H1 (cell line): Measurements from ENCODE around the gene RAMP3. TPM values are rescaled to one million over a fixed set of nuclear protein-coding genes. Genes with fewer than 3 reads are reported as not detected.
A peak's percentile ranks its signal among the peaks of the same experiment; 100 is the strongest.

Experiments
- CTCF ChIA-PET: fragments of 300-600 bp; sonication (Branson Sonifier 250); formaldehyde crosslinking; loops from one replicate; lab custom pipeline; 2021; ENCODE audit not compliant: partially characterized antibody; lab: Charles Lee
- POLR2A ChIA-PET: fragments of 300-600 bp; sonication (Branson Sonifier 250); formaldehyde crosslinking; loops from one replicate; lab custom pipeline; 2021; ENCODE audit warnings: inconsistent platforms; ENCODE audit not compliant: partially characterized antibody; lab: Charles Lee
- DNase-seq, 2 experiments: peaks; one replicate each; pipeline versions ENCODE4 v3.0.0 to v3.0.0-alpha.2; 2010 to 2022; ENCODE audit warnings: low spot score in 2 of 2, low read depth in 1 of 2, mixed read lengths in 1 of 2
- FAIRE-seq: peaks from 2 replicates; lab custom pipeline; 2011; peaks lifted over from hg19 to GRCh38; lab: Jason Lieb, UNC
- H2AFZ ChIP-seq: 2 replicates; pipeline ENCODE4 v1.8.1; 2012; ENCODE audit warnings: low read length, inconsistent platforms
- H2AK5ac ChIP-seq: 2 replicates; pipeline ENCODE4 v1.6.1; 2013; ENCODE audit warnings: low read depth, low read length
- H2BK120ac ChIP-seq: replicated peaks from 2 replicates; pipeline ENCODE3; 2013; ENCODE audit warnings: low read depth, low read length, inconsistent platforms
- H2BK12ac ChIP-seq: 2 replicates; pipeline ENCODE4 v1.6.1; 2013; ENCODE audit warnings: low read depth, low read length
- H2BK15ac ChIP-seq: 2 replicates; pipeline ENCODE4 v1.6.1; 2013; ENCODE audit warnings: low read length
- H2BK20ac ChIP-seq: 2 replicates; pipeline ENCODE4 v1.6.1; 2013; ENCODE audit warnings: low read length
- H2BK5ac ChIP-seq: 2 replicates; pipeline ENCODE4 v1.6.1; 2013; ENCODE audit warnings: low read depth, low read length
- H3K14ac ChIP-seq: 2 replicates; pipeline ENCODE4 v1.6.1; 2013; ENCODE audit warnings: inconsistent platforms; ENCODE audit not compliant: insufficient read length
- H3K18ac ChIP-seq: 2 replicates; pipeline ENCODE4 v1.6.1; 2013; ENCODE audit warnings: low read length; ENCODE audit errors: extremely low read depth
- H3K23ac ChIP-seq: 2 replicates; pipeline ENCODE4 v1.6.1; 2013; ENCODE audit warnings: inconsistent platforms; ENCODE audit not compliant: insufficient read length
- H3K23me2 ChIP-seq: 2 replicates; pipeline ENCODE4 v1.6.1; 2013; ENCODE audit warnings: low read depth, low read length
- H3K27ac ChIP-seq: 2 replicates; pipeline ENCODE4 v1.6.1; 2011; ENCODE audit warnings: low read depth, low read length, inconsistent platforms
- H3K27me3 ChIP-seq, 4 experiments: replicated peaks in 1 of 4; 1 replicate in 1 of 4; 2 replicates in 3 of 4; pipeline versions ENCODE4 v1.6.1 to v1.8.1; 2011 to 2013; ENCODE audit warnings: low read length in 3 of 4, mild to moderate bottlenecking in 3 of 4, inconsistent platforms in 2 of 4, mixed read lengths in 2 of 4, moderate library complexity in 1 of 4; ENCODE audit not compliant: control insufficient read depth in 3 of 4, insufficient read depth in 3 of 4; ENCODE audit errors: extremely low read depth in 1 of 4
- H3K36me3 ChIP-seq, 4 experiments: 2 replicates each; pipeline versions ENCODE4 v1.6.1 to v1.8.1; 2011 to 2013; ENCODE audit warnings: mild to moderate bottlenecking in 4 of 4, low read length in 3 of 4, moderate library complexity in 2 of 4, control low read depth in 1 of 4, inconsistent platforms in 1 of 4; ENCODE audit not compliant: insufficient read depth in 4 of 4, control insufficient read depth in 2 of 4
- H3K4ac ChIP-seq: replicated peaks from 2 replicates; pipeline ENCODE3; 2013; ENCODE audit warnings: low read length, low read depth, mixed read lengths, inconsistent platforms; ENCODE audit not compliant: insufficient read length
- H3K4me1 ChIP-seq, 4 experiments: replicated peaks in 1 of 4; 1 replicate in 1 of 4; 2 replicates in 3 of 4; pipeline versions ENCODE4 v1.6.1 to v1.8.1; 2011 to 2013; ENCODE audit warnings: low read length in 3 of 4, inconsistent platforms in 2 of 4, mixed read lengths in 1 of 4; ENCODE audit not compliant: insufficient read depth in 4 of 4, control insufficient read depth in 3 of 4
- H3K4me2 ChIP-seq, 2 experiments: 2 replicates each; pipeline versions ENCODE4 v1.6.1 to v1.8.1; 2011 to 2013; ENCODE audit warnings: low read depth in 2 of 2, low read length in 2 of 2, control low read depth in 1 of 2, inconsistent platforms in 1 of 2, mild to moderate bottlenecking in 1 of 2; ENCODE audit not compliant: insufficient read depth in 1 of 2
- H3K4me3 ChIP-seq, 4 experiments: fragments of 200-600, 300-600 bp in 1 of 4; sonication (generic), shearing (Covaris generic), sonication (Bioruptor Twin) in 1 of 4; 2 replicates each; pipeline versions ENCODE4 v1.5.1 to v1.8.1; 2011 to 2016; ENCODE audit warnings: low read length in 4 of 4, low read depth in 3 of 4, control low read depth in 2 of 4, inconsistent platforms in 2 of 4, mild to moderate bottlenecking in 2 of 4, mixed read lengths in 1 of 4, moderate library complexity in 1 of 4; ENCODE audit not compliant: insufficient read depth in 2 of 4; ENCODE audit errors: extremely low read depth in 1 of 4
- H3K56ac ChIP-seq: replicated peaks from 2 replicates; pipeline ENCODE3; 2013; ENCODE audit warnings: low read depth, mild to moderate bottlenecking, mixed read lengths, low read length, inconsistent platforms; ENCODE audit not compliant: insufficient read length
- H3K79me1 ChIP-seq: 2 replicates; pipeline ENCODE4 v1.6.1; 2013; ENCODE audit warnings: low read depth, low read length, control low read depth
- H3K79me2 ChIP-seq, 2 experiments: 2 replicates each; pipeline versions ENCODE4 v1.6.1 to v1.8.1; 2012 to 2013; ENCODE audit warnings: low read length in 2 of 2, mild to moderate bottlenecking in 2 of 2, inconsistent platforms in 1 of 2; ENCODE audit not compliant: insufficient read depth in 2 of 2, control insufficient read depth in 1 of 2
- H3K9ac ChIP-seq, 4 experiments: replicated peaks in 1 of 4; 1 replicate in 1 of 4; 2 replicates in 3 of 4; pipeline versions ENCODE4 v1.6.1 to v1.8.1; 2011 to 2013; ENCODE audit warnings: low read depth in 3 of 4, low read length in 3 of 4, control low read depth in 2 of 4, mild to moderate bottlenecking in 2 of 4, moderate library complexity in 2 of 4, inconsistent platforms in 1 of 4; ENCODE audit errors: extremely low read depth in 1 of 4
- H3K9me3 ChIP-seq, 2 experiments: 2 replicates each; pipeline versions ENCODE4 v1.6.1 to v1.8.1; 2012 to 2013; ENCODE audit warnings: mild to moderate bottlenecking in 2 of 2, moderate library complexity in 2 of 2, control low read depth in 1 of 2, inconsistent platforms in 1 of 2, low read depth in 1 of 2, low read length in 1 of 2, mixed read lengths in 1 of 2; ENCODE audit not compliant: insufficient read depth in 2 of 2
- H4K20me1 ChIP-seq, 2 experiments: replicated peaks in 1 of 2; 2 replicates each; pipeline versions ENCODE3 to v1.8.1; 2011 to 2013; ENCODE audit warnings: inconsistent platforms in 2 of 2, low read length in 2 of 2, mild to moderate bottlenecking in 1 of 2; ENCODE audit not compliant: insufficient read depth in 2 of 2, control insufficient read depth in 1 of 2
- H4K5ac ChIP-seq: 2 replicates; pipeline ENCODE4 v1.6.1; 2013; ENCODE audit warnings: low read length, low read depth, mixed read lengths, inconsistent platforms; ENCODE audit not compliant: insufficient read length
- H4K8ac ChIP-seq: 2 replicates; pipeline ENCODE4 v1.8.0; 2013; ENCODE audit warnings: mild to moderate bottlenecking, moderate library complexity, low read length, inconsistent platforms; ENCODE audit not compliant: insufficient read depth; ENCODE audit errors: extremely low read depth
- H4K91ac ChIP-seq: replicated peaks from 2 replicates; pipeline ENCODE3; 2013; ENCODE audit warnings: low read length, mixed read lengths, inconsistent platforms; ENCODE audit not compliant: insufficient read length
- CTBP2 ChIP-seq: IDR thresholded peaks from 2 replicates; pipeline ENCODE4 v1.7.0; 2011; ENCODE audit warnings: borderline replicate concordance, mild to moderate bottlenecking, moderate library complexity, mixed read lengths, low read length; ENCODE audit not compliant: insufficient read depth, insufficient read length
- EP300 ChIP-seq, 2 experiments: IDR thresholded peaks; 1 replicate in 1 of 2; 2 replicates in 1 of 2; pipeline ENCODE4 v1.6.1; 2011 to 2012; ENCODE audit warnings: low read depth in 2 of 2, low read length in 2 of 2, mild to moderate bottlenecking in 2 of 2, borderline replicate concordance in 1 of 2, inconsistent platforms in 1 of 2, moderate library complexity in 1 of 2
- HDAC2 ChIP-seq, 2 experiments: fragments of 300-600 bp in 1 of 2; sonication (generic) in 1 of 2; IDR thresholded peaks; 2 replicates each; pipeline ENCODE4 v1.6.1; 2011 to 2012; ENCODE audit warnings: low read depth in 2 of 2, low read length in 2 of 2, mild to moderate bottlenecking in 2 of 2, moderate library complexity in 2 of 2, borderline replicate concordance in 1 of 2, inconsistent platforms in 1 of 2
- NANOG ChIP-seq: IDR thresholded peaks from 2 replicates; pipeline ENCODE4 v1.6.1; 2011; ENCODE audit warnings: low read length, low read depth, mild to moderate bottlenecking, inconsistent platforms; ENCODE audit not compliant: insufficient read depth, poor library complexity, severe bottlenecking
- NRF1 ChIP-seq: IDR thresholded peaks from 2 replicates; pipeline ENCODE4 v1.6.1; 2011; ENCODE audit warnings: mild to moderate bottlenecking, low read depth, low read length, improper control_type of control experiment
- POLR2A ChIP-seq, 2 experiments: IDR thresholded peaks; 1 replicate in 1 of 2; 2 replicates in 1 of 2; pipeline ENCODE4 v1.6.1; 2011; ENCODE audit warnings: low read depth in 2 of 2, low read length in 2 of 2, mild to moderate bottlenecking in 2 of 2; ENCODE audit errors: control extremely low read depth in 1 of 2
- SRF ChIP-seq: IDR thresholded peaks from 2 replicates; pipeline ENCODE4 v1.6.1; 2011; ENCODE audit warnings: mild to moderate bottlenecking, low read depth, low read length, moderate library complexity
- TAF7 ChIP-seq: optimal IDR thresholded peaks from 2 replicates; pipeline ENCODE3; 2011; ENCODE audit warnings: low read depth, mild to moderate bottlenecking, inconsistent platforms, low read length, moderate library complexity, borderline replicate concordance
- ZNF274 ChIP-seq: IDR thresholded peaks from 2 replicates; pipeline ENCODE4 v1.7.0; 2012; ENCODE audit warnings: low read length, borderline replicate concordance; ENCODE audit errors: extremely low read depth
- WGBS, 2 experiments: shearing (Covaris generic) in 1 of 2; methylation state at CpG; one replicate each; pipeline versions ENCODE4 v1.1.6 to v1.1.7; 2013 to 2015; ENCODE audit warnings: low lambda C conversion rate in 2 of 2, mixed read lengths in 2 of 2, inconsistent platforms in 1 of 2, low coverage in 1 of 2, missing lambda C conversion rate in 1 of 2; ENCODE audit not compliant: insufficient replicate concordance in 2 of 2, insufficient coverage in 1 of 2, insufficient read length in 1 of 2; ENCODE audit errors: extremely low coverage in 1 of 2, missing lambda C conversion rate in 1 of 2; 5-methylcytosine and 5-hydroxymethylcytosine counted together
- polyA plus RNA-seq, 7 experiments: library from polyadenylated mRNA; depleted of rRNA in 3 of 7; stranded (reverse) in 5 of 7; unstranded in 2 of 7; fragments of >200 nt in 5 of 7; fragments of 200-250 nt in 2 of 7; gene quantifications; 1 replicate in 5 of 7; 2 replicates in 1 of 7; 4 replicates in 1 of 7; pipeline versions ENCODE4 v1.2.1 to v1.2.3, GENCODE V29; 2011 to 2013; ENCODE audit warnings: missing spikeins in 2 of 7, mixed read lengths in 2 of 7
- total RNA-seq: library from RNA; stranded (reverse); fragmentation: NEBNext Ultra II Directional; extraction: Animal tissue kit (Norgen Biotek cat#: 25700); gene quantifications from 2 replicates; pipeline ENCODE4 v1.2.1, GENCODE V29; 2021
- TF ChIP-seq, protein P1 (sequence below): IDR thresholded peaks from 2 replicates; pipeline ENCODE4 v1.6.1; 2012; ENCODE audit warnings: inconsistent platforms

Gene RAMP3
- total and polyA plus RNA-seq, 2 of the 8 experiments (the other 6 are each of a cell fraction or from before 2014, with no cell fraction given): 0.88 to 0.98 TPM

DNA sequence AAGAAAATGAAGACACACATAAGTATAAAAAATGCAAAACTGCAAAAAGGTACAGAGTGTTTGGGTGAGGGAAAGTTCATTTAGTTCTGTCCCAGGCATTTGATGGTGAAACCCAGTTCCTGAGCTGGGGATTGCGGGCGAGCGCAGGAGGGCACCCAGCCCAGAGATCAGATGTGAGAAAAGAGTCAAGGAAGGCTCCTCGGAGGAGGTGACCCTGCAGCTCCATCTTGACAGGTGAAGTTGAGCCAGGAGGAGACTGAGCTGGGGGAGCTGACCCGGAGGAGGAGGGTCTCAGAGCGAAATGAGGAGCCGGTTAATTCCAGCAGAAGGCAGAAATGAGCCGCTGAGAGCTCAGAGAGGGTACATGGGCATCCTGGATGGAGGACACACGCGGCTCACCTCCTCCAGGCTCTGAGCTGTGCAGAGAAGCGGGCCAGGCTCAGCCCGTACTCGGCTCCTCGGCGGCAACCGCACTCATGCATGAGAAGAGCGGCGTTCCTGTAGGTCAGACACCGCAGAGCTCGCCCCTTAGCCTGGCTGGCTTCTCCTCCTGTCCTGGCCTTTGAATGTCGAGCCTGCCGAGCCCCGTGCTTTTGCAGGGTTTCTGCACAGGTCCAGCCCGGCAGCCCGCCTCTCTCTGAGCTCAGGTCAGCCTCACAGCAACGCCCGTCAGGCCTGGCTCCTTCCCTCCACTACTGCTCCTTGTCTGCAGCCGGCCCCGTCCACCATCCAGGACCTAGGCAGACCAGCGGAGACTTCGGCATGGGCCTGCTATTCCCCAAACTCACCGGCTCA lies 9.5 kb upstream of the RAMP3 start:
- H3K23me2 ChIP-seq: no peaks in the 10 kb centered on the region
- no peak for FAIRE-seq
- TF ChIP-seq EP300 (IDR thresholded peaks at IDR 0.05; ENCODE audit: borderline replicate concordance in 1 of 2, low read depth in 2 of 2, low read length in 2 of 2): no peak
- TF ChIP-seq NANOG: no peak
- TF ChIP-seq, protein P1, sequence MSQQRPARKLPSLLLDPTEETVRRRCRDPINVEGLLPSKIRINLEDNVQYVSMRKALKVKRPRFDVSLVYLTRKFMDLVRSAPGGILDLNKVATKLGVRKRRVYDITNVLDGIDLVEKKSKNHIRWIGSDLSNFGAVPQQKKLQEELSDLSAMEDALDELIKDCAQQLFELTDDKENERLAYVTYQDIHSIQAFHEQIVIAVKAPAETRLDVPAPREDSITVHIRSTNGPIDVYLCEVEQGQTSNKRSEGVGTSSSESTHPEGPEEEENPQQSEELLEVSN: no peak
- no peak for TF ChIP-seq HDAC2 (IDR thresholded peaks at IDR 0.05; ENCODE audit: borderline replicate concordance in 1 of 2, low read depth in 2 of 2, low read length in 2 of 2)
- no peak for TF ChIP-seq POLR2A (IDR thresholded peaks at IDR 0.05; ENCODE audit: control extremely low read depth in 1 of 2, low read depth in 2 of 2, low read length in 2 of 2)
- no peak for TF ChIP-seq SRF
- no peak for TF ChIP-seq NRF1
- no peak for TF ChIP-seq TAF7
- TF ChIP-seq CTBP2: no peak
- no peak for TF ChIP-seq ZNF274

More for the DNA sequence above, 9.5 kb upstream of the RAMP3 start:
- Histone ChIP-seq H3K36me3 (no peaks in the 10 kb centered on the region), H3K14ac (no peak overlapping the region), H3K27me3 (no peaks in the 10 kb centered on the region), H3K56ac (no peak overlapping the region), H3K4me3 (no peak overlapping the region), H4K8ac (no peak overlapping the region), H3K9ac (no peak overlapping the region), H4K5ac (no peak overlapping the region), H2BK12ac (no peak overlapping the region), H2BK15ac (no peak overlapping the region), H3K4me1 (no peaks in the 10 kb centered on the region), H3K23ac (no peak overlapping the region), H3K4ac (no peak overlapping the region), H3K4me2 (no peak overlapping the region), H3K18ac (no peak overlapping the region), H2BK120ac (no peak overlapping the region), H2BK20ac (no peak overlapping the region), H3K27ac (no peak overlapping the region), H3K9me3 (no peaks in the 10 kb centered on the region), H2BK5ac (no peak overlapping the region), H4K20me1 (no peaks in the 10 kb centered on the region), H3K79me2 (no peaks in the 10 kb centered on the region), H2AK5ac (no peak overlapping the region), H3K79me1 (no peaks in the 10 kb centered on the region), H2AFZ (peak overlapping the region; percentile 44; the same call in 1 of the 2 replicates), H4K91ac (no peak overlapping the region)
- DNase-seq: no peak
- POLR2A ChIA-PET: interaction anchor here (1.7 kb wide), 1 partner anchor 41 kb away, joined by 3 read pairs; no protein-coding TSS in a partner anchor
- WGBS, 2 experiments: 87% methylated on average over 32 of the region's 32 CpGs; no CpG with 5 or more reads in 1 of the 2 experiments
- CTCF ChIA-PET: interaction anchor here (0.5 to 2.4 kb wide), 6 partner anchors 11 to 235 kb away, joined by 3 to 16 read pairs (median 4); no protein-coding TSS in a partner anchor
